Suprapubic skin (tissue), 4 donors: ENCODE measurements around the gene SLC25A33. TPM values are rescaled to one million over a fixed set of nuclear protein-coding genes. Genes with fewer than 3 reads are reported as not detected.

Experiments used
- DNase-seq, 2 donors: peaks; one replicate each; pipeline ENCODE4 v3.0.0-alpha.2; 2019; ENCODE audit warnings: low spot score in 2 of 2
- H3K27ac ChIP-seq: fragments of 200-600 bp; sonication (generic); one replicate; pipeline ENCODE4 v1.5.1; 2019
- H3K27me3 ChIP-seq: fragments of 200-600 bp; sonication (generic); one replicate; pipeline ENCODE4 v1.5.1; 2019
- H3K36me3 ChIP-seq: fragments of 200-600 bp; sonication (generic); one replicate; pipeline ENCODE4 v1.5.1; 2019
- H3K4me1 ChIP-seq: fragments of 200-600 bp; sonication (generic); one replicate; pipeline ENCODE4 v1.5.1; 2019
- H3K4me3 ChIP-seq: fragments of 200-600 bp; sonication (generic); one replicate; pipeline ENCODE4 v1.5.1; 2019; ENCODE audit warnings: mild to moderate bottlenecking
- H3K9me3 ChIP-seq: fragments of 200-600 bp; sonication (generic); one replicate; pipeline ENCODE4 v1.5.1; 2019
- CTCF ChIP-seq, 2 donors: fragments of 200-600 bp in 1 of 2; fragments of 450-650 bp in 1 of 2; sonication (generic) in 1 of 2; IDR thresholded peaks; one replicate each; pipeline ENCODE4 v1.5.1; 2016 to 2019; ENCODE audit warnings: antibody characterized with exemption in 2 of 2, mild to moderate bottlenecking in 1 of 2, moderate library complexity in 1 of 2
- EP300 ChIP-seq: sonication (generic); formaldehyde crosslinking; IDR thresholded peaks from one replicate; pipeline ENCODE4 v1.6.1; 2017; ENCODE audit warnings: antibody characterized with exemption
- POLR2A ChIP-seq, 2 donors: fragments of 450-650 bp; IDR thresholded peaks; one replicate each; pipeline ENCODE4 v1.6.1; 2017; ENCODE audit warnings: antibody characterized with exemption in 2 of 2, mild to moderate bottlenecking in 2 of 2, moderate library complexity in 2 of 2
- POLR2AphosphoS5 ChIP-seq, 3 donors: sonication (generic); formaldehyde crosslinking; IDR thresholded peaks; one replicate each; pipeline ENCODE4 v1.6.1; 2017; ENCODE audit warnings: antibody characterized with exemption in 3 of 3
- WGBS: methylation state at CpG from one replicate; pipeline ENCODE4 v1.1.5; 2018; 5-methylcytosine and 5-hydroxymethylcytosine counted together
- total RNA-seq, 4 donors: library from RNA; depleted of rRNA; stranded (reverse); fragments of >200 nt; gene quantifications; one replicate each; pipeline ENCODE4 v1.1.0, GENCODE V29; 2016

SLC25A33 gene
- total RNA-seq, 4 donors from 2014 or later = 2.3 to 9.7 (median 5.3) TPM

- peak in 1 of 2 donors; percentile 46 for DNase-seq
- H3K36me3 ChIP-seq = peaks cover 10% of the 10 kb centered on the region
- H3K4me1 ChIP-seq = peaks cover 55% of the 10 kb centered on the region
- H3K27me3 ChIP-seq = no peaks in the 10 kb centered on the region
- no peak overlapping the region for H3K4me3 ChIP-seq
- no peak overlapping the region for H3K27ac ChIP-seq
- no peaks in the 10 kb centered on the region for H3K9me3 ChIP-seq
- TF ChIP-seq POLR2A (IDR thresholded peaks at IDR 0.05) (no peak), EP300 (no peak), CTCF (IDR thresholded peaks at IDR 0.05) (no peak), POLR2AphosphoS5 (IDR thresholded peaks at IDR 0.05) (no peak)
- 88% methylated on average over 6 of the region's 16 CpGs for WGBS
These were observed 53.3 kb downstream of the SLC25A33 start for GRCh38 chr1:9592510-9593075.

- WGBS = 92% methylated on average over 2 of the region's 9 CpGs
- H3K4me1 ChIP-seq = peaks cover 54% of the 10 kb centered on the region
These were observed 53.9 kb downstream of the SLC25A33 start for GRCh38 chr1:9593147-9593491.

GRCh38 chr1:9593492-9594465, 54.5 kb downstream of the SLC25A33 start:
- Histone ChIP-seq H3K27ac (no peak overlapping the region), H3K36me3 (peaks cover 22% of the 10 kb centered on the region), H3K9me3 (no peaks in the 10 kb centered on the region), H3K4me3 (peak overlapping the region; percentile 11), H3K4me1 (peaks cover 52% of the 10 kb centered on the region), H3K27me3 (no peaks in the 10 kb centered on the region)
- TF ChIP-seq CTCF (IDR thresholded peaks at IDR 0.05) (peak in 1 of 2 donors; percentile 62), POLR2A (IDR thresholded peaks at IDR 0.05) (no peak)
- no peak for DNase-seq
- 44% methylated on average over 5 of the region's 25 CpGs for WGBS

More at GRCh38 chr1:9593147-9593491, 53.9 kb downstream of the SLC25A33 start:
- H3K36me3 ChIP-seq = peaks cover 15% of the 10 kb centered on the region
- no peak for TF ChIP-seq POLR2AphosphoS5 (IDR thresholded peaks at IDR 0.05)
- no peak for TF ChIP-seq CTCF (IDR thresholded peaks at IDR 0.05)
- TF ChIP-seq POLR2A (IDR thresholded peaks at IDR 0.05) = no peak
- no peak for TF ChIP-seq EP300
- peak overlapping the region; percentile 11 for H3K4me3 ChIP-seq
- no peaks in the 10 kb centered on the region for H3K9me3 ChIP-seq
- no peak for DNase-seq
- no peaks in the 10 kb centered on the region for H3K27me3 ChIP-seq
- no peak overlapping the region for H3K27ac ChIP-seq

- TF ChIP-seq CTCF (IDR thresholded peaks at IDR 0.05) (no peak), POLR2A (IDR thresholded peaks at IDR 0.05) (no peak), EP300 (no peak), POLR2AphosphoS5 (IDR thresholded peaks at IDR 0.05) (no peak)
These were observed 55.3 kb downstream of the SLC25A33 start for GRCh38 chr1:9594471-9595155.

More at GRCh38 chr1:9594471-9595155, 55.3 kb downstream of the SLC25A33 start:
- DNase-seq = peak in 1 of 2 donors; percentile 44
- Histone ChIP-seq H3K27me3 (no peaks in the 10 kb centered on the region), H3K9me3 (no peaks in the 10 kb centered on the region), H3K27ac (no peak overlapping the region), H3K36me3 (peaks cover 30% of the 10 kb centered on the region), H3K4me3 (no peak overlapping the region), H3K4me1 (peaks cover 46% of the 10 kb centered on the region)
- 86% methylated on average over 13 of the region's 20 CpGs for WGBS
